GM23248 (cell line): Measurements from ENCODE around the gene CRNKL1. TPM values are rescaled to one million over a fixed set of nuclear protein-coding genes. Genes with fewer than 3 reads are reported as not detected.

ENCODE experiments used
- DNase-seq: peaks from one replicate; pipeline ENCODE4 v3.0.0-alpha.2; 2015
- H2AFZ ChIP-seq: fragments of 200-600 bp; sonication (generic); 2 replicates; pipeline ENCODE4 v1.6.1; 2016; ENCODE audit warnings: antibody characterized with exemption
- H3F3A ChIP-seq: fragments of 200-600 bp; sonication (generic); 2 replicates; pipeline ENCODE4 v1.6.1; 2016; ENCODE audit warnings: mild to moderate bottlenecking, antibody characterized with exemption, mixed run types; ENCODE audit not compliant: insufficient read depth
- H3K27ac ChIP-seq: fragments of 200-600 bp; sonication (generic); 2 replicates; pipeline ENCODE4 v1.5.1; 2016; ENCODE audit warnings: mild to moderate bottlenecking
- H3K27me3 ChIP-seq: fragments of 200-600 bp; sonication (generic); replicated peaks from 2 replicates; pipeline ENCODE4 v1.6.1; 2016; ENCODE audit warnings: mild to moderate bottlenecking; ENCODE audit not compliant: insufficient read depth
- H3K36me3 ChIP-seq: fragments of 200-600 bp; sonication (generic); 2 replicates; pipeline ENCODE4 v1.6.1; 2016; ENCODE audit warnings: low read depth, mild to moderate bottlenecking
- H3K4me1 ChIP-seq: fragments of 200-600 bp; sonication (generic); 2 replicates; pipeline ENCODE4 v1.6.1; 2016; ENCODE audit warnings: mild to moderate bottlenecking; ENCODE audit not compliant: insufficient read depth
- H3K4me2 ChIP-seq: fragments of 200-600 bp; sonication (generic); one replicate; pipeline ENCODE4 v1.6.1; 2016; ENCODE audit warnings: mild to moderate bottlenecking; ENCODE audit not compliant: unreplicated experiment
- H3K4me3 ChIP-seq: fragments of 200-600 bp; sonication (generic); 2 replicates; pipeline ENCODE4 v1.5.1; 2016; ENCODE audit warnings: mild to moderate bottlenecking
- H3K79me2 ChIP-seq: fragments of 200-600 bp; sonication (generic); 2 replicates; pipeline ENCODE4 v1.6.1; 2016; ENCODE audit warnings: mild to moderate bottlenecking; ENCODE audit not compliant: insufficient read depth
- H3K9ac ChIP-seq: fragments of 200-600 bp; sonication (generic); 2 replicates; pipeline ENCODE4 v1.6.1; 2016; ENCODE audit warnings: mild to moderate bottlenecking
- H3K9me2 ChIP-seq: fragments of 200-600 bp; sonication (generic); 2 replicates; pipeline ENCODE4 v1.6.1; 2016; ENCODE audit warnings: mixed run types, mild to moderate bottlenecking, moderate library complexity; ENCODE audit not compliant: insufficient read depth
- H3K9me3 ChIP-seq: fragments of 200-600 bp; sonication (generic); one replicate; pipeline ENCODE4 v1.6.1; 2017; ENCODE audit warnings: low read depth
- H4K20me1 ChIP-seq: fragments of 200-600 bp; sonication (generic); 2 replicates; pipeline ENCODE4 v1.6.0; 2016; ENCODE audit not compliant: insufficient read depth
- EZH2 ChIP-seq: fragments of 200-600 bp; sonication (generic); IDR thresholded peaks from 2 replicates; pipeline ENCODE4 v1.6.1; 2018; ENCODE audit warnings: antibody characterized with exemption, mild to moderate bottlenecking; ENCODE audit not compliant: insufficient read depth, poor library complexity, severe bottlenecking
- EZH2phosphoT487 ChIP-seq: fragments of 200-600 bp; sonication (generic); IDR thresholded peaks from 2 replicates; pipeline ENCODE4 v1.6.1; 2018; ENCODE audit warnings: antibody characterized with exemption, moderate library complexity, mild to moderate bottlenecking, low read depth; ENCODE audit not compliant: insufficient read depth
- WGBS, 2 experiments: methylation state at CpG; one replicate each; pipeline ENCODE4 v1.1.6; 2015 to 2017; ENCODE audit warnings: low lambda C conversion rate in 2 of 2, low coverage in 1 of 2; ENCODE audit errors: missing lambda C conversion rate in 2 of 2; 5-methylcytosine and 5-hydroxymethylcytosine counted together
- in situ Hi-C: fragments of 300-500 bp; cut with MboI; formaldehyde crosslinking; loops from 2 replicates; pipeline ENCODE4 v1.15.0; 2020
- polyA plus RNA-seq: library from polyadenylated mRNA; unstranded; fragments of >200 nt; fragmentation: Nextera tagmentation; extraction: Ambion mirVana; gene quantifications from 2 replicates; pipeline ENCODE4 v1.2.1, GENCODE V29; 2016
- total RNA-seq: library from RNA; depleted of rRNA; stranded (reverse); fragments of >200 nt; shearing (Covaris generic); gene quantifications from 2 replicates; pipeline ENCODE4 v1.2.3, GENCODE V29; 2014

The CRNKL1 gene
- total and polyA plus RNA-seq, 2 experiments from 2014 or later = 16.9 to 24.2 TPM

DNA sequence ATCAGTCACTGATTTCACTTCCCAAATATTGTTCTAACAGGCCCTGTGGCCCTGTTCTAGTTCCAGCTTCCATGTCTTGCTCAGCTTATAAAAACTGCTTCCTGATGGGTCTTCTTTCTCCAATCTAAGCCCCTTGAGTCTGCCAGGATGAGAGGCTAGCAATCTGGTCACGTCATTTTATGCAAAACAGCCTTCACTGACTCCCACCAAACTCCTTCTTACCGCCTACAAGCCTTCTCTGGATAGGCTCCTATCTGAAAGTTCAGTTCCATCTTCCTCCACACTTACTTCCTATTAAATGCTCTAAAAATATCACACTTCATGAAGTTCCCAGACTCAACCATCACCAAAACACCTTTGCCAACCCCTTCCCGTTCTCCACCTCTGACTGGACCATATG is 15.5 kb downstream of the CRNKL1 start:
- no peak for DNase-seq
- Histone ChIP-seq H3K36me3 (peaks cover 90% of the 10 kb centered on the region), H3K4me3 (no peak overlapping the region), H3K9ac (no peak overlapping the region), H2AFZ (no peak overlapping the region), H3K4me2 (no peak overlapping the region), H3K9me2 (no peaks in the 10 kb centered on the region), H3K79me2 (peaks cover 33% of the 10 kb centered on the region), H4K20me1 (no peaks in the 10 kb centered on the region), H3F3A (peaks cover 64% of the 10 kb centered on the region), H3K27me3 (no peaks in the 10 kb centered on the region), H3K27ac (peak overlapping the region; percentile 38; the same call in 1 of the 2 replicates), H3K9me3 (no peaks in the 10 kb centered on the region), H3K4me1 (peaks cover 29% of the 10 kb centered on the region)
- 84 to 90% methylated on average over 3 of the region's 3 CpGs for WGBS, 2 experiments
- in situ Hi-C loops = no loop called here
- TF ChIP-seq EZH2phosphoT487 (no peak), EZH2 (no peak)

DNA sequence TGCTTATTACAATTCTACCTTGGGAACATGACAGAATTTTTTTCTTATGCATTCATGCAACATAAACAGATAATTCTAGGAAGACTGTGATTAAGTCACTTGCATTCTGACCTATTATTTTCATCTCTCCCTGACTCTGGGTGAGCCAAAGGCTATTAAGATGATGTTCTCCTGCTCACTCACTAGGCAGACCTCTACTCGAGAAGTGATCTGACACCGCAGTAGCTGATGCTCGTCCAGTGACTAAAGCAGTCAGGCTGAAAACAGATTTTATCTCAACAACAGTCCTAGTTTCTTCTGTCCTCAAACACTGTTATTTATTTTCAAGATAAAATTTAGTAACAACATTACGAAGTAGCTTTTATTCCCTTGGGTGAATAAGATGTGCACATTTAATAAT is 17.8 kb downstream of the CRNKL1 start:
- H3F3A ChIP-seq = peaks cover 80% of the 10 kb centered on the region
- no peak for TF ChIP-seq EZH2
- DNase-seq = peak; percentile 62
- no peak overlapping the region for H3K4me3 ChIP-seq
- H3K4me2 ChIP-seq = no peak overlapping the region
- no peaks in the 10 kb centered on the region for H4K20me1 ChIP-seq
- H3K9ac ChIP-seq = 0 out of 2 replicates have a peak overlapping the region, but pooled peaks have one; percentile 3
- H3K4me1 ChIP-seq = peaks cover 29% of the 10 kb centered on the region
- H3K36me3 ChIP-seq = peaks cover 83% of the 10 kb centered on the region
- peaks cover 55% of the 10 kb centered on the region for H3K79me2 ChIP-seq
- H3K9me3 ChIP-seq = no peaks in the 10 kb centered on the region
- WGBS, 2 experiments = 63 to 72% methylated on average over 4 of the region's 4 CpGs
- no peaks in the 10 kb centered on the region for H3K9me2 ChIP-seq
- H2AFZ ChIP-seq = no peak overlapping the region
- peak overlapping the region; percentile 36 for H3K27ac ChIP-seq
- no peaks in the 10 kb centered on the region for H3K27me3 ChIP-seq
- in situ Hi-C loops = no loop called here

DNA sequence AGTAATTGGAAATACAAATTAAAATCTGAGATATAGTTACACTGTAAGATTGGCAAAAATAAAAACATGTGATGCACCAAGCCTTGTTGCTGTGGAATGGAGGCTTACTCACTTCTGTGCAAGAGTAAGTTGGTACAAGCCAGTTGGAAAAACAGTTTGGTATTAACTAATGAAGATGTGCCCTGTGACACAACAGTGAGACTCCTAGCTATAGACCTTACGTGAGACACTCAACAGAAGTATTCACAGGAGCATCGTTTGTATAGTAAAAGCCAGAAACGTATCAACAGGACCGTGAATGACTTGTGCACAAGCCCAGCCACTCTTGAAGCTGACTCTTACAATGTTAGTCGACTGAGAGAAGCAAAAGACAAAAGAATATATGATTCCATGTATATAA is 20.5 kb downstream of the CRNKL1 start:
- no peaks in the 10 kb centered on the region for H3K9me2 ChIP-seq
- WGBS, 2 experiments = 93 to 98% methylated on average over 5 of the region's 5 CpGs
- H3K79me2 ChIP-seq = peaks cover 82% of the 10 kb centered on the region
- H3K27ac ChIP-seq = no peak overlapping the region
- in situ Hi-C loops = no loop called here
- H3F3A ChIP-seq = peaks cover 61% of the 10 kb centered on the region
- H3K9me3 ChIP-seq = no peaks in the 10 kb centered on the region
- no peak for TF ChIP-seq EZH2
- no peak for TF ChIP-seq EZH2phosphoT487
- no peaks in the 10 kb centered on the region for H4K20me1 ChIP-seq
- no peak overlapping the region for H3K9ac ChIP-seq
- H3K4me2 ChIP-seq = no peak overlapping the region
- peaks cover 80% of the 10 kb centered on the region for H3K36me3 ChIP-seq
- H3K4me1 ChIP-seq = peaks cover 12% of the 10 kb centered on the region; the same call in 1 of the 2 replicates
- no peak overlapping the region for H2AFZ ChIP-seq
- no peaks in the 10 kb centered on the region for H3K27me3 ChIP-seq
- H3K4me3 ChIP-seq = no peak overlapping the region
- DNase-seq = no peak

DNA sequence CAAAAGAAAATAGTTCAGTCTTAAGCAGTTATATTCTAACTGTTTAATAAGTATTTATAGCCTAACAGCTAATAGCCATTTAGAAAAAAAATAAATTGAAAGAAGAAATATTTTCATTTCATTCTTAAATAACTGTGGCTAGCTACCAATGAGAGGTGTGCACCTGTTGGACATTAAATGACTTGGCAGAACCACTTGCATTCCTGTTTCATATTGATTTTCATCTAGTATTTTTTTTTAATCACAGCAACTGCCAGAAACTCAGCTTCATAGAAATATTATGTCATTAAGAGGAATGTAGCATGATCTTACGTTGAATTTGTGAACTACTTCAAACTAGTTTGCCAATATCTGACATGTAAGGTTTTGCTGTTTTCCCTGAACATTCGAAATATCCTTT is 25.0 kb downstream of the CRNKL1 start:
- peaks cover 44% of the 10 kb centered on the region for H3K36me3 ChIP-seq
- H3K27ac ChIP-seq = no peak overlapping the region
- WGBS, 2 experiments = 94 to 97% methylated on average over 2 of the region's 2 CpGs

DNA sequence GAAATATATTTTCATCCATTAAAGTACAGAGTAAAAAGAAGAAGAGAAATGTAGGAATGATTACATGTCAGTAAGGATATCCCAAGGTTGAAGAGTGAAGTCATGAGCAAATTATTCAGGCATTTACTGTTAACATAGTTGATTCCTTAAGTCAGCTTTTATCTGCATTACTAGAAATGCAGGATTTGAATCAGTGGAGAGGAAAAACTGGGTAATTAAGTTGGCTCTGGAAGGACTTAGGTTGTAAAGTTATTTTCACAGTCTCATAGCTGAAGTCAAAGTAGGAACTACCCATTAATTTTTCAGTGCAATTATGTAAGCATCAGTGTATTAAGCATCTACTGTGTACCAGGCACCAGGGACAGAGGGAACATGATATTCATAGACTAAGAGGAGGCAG is 27.3 kb downstream of the CRNKL1 start:
- Histone ChIP-seq H3K27ac (peak overlapping the region; percentile 29), H3K4me1 (peaks cover 14% of the 10 kb centered on the region), H2AFZ (no peak overlapping the region), H3K9ac (no peak overlapping the region; the same call in 1 of the 2 replicates), H3K79me2 (peaks cover 100% of the 10 kb centered on the region), H4K20me1 (0 out of 2 replicates have a peak, but pooled peaks cover 8% of the 10 kb centered on the region), H3K4me3 (no peak overlapping the region), H3K27me3 (no peaks in the 10 kb centered on the region), H3K9me3 (no peaks in the 10 kb centered on the region), H3F3A (peaks cover 26% of the 10 kb centered on the region), H3K36me3 (peaks cover 25% of the 10 kb centered on the region), H3K9me2 (no peaks in the 10 kb centered on the region), H3K4me2 (peak overlapping the region; percentile 25)
- peak; percentile 54 for DNase-seq
- in situ Hi-C loops = no loop called here
- no peak for TF ChIP-seq EZH2
- no peak for TF ChIP-seq EZH2phosphoT487

More for the DNA sequence above, 25.0 kb downstream of the CRNKL1 start:
- no peak overlapping the region for H3K4me3 ChIP-seq
- H3K79me2 ChIP-seq = peaks cover 99% of the 10 kb centered on the region
- H3K4me1 ChIP-seq = peaks cover 13% of the 10 kb centered on the region
- H3F3A ChIP-seq = peaks cover 45% of the 10 kb centered on the region
- H2AFZ ChIP-seq = no peak overlapping the region
- H3K9me3 ChIP-seq = no peaks in the 10 kb centered on the region
- H3K4me2 ChIP-seq = no peak overlapping the region
- H3K9ac ChIP-seq = no peak overlapping the region
- H3K27me3 ChIP-seq = no peaks in the 10 kb centered on the region
- no peak for DNase-seq
- TF ChIP-seq EZH2phosphoT487 (no peak), EZH2 (no peak)
- in situ Hi-C loops = no loop called here
- H4K20me1 ChIP-seq = 0 out of 2 replicates have a peak, but pooled peaks cover 8% of the 10 kb centered on the region
- H3K9me2 ChIP-seq = no peaks in the 10 kb centered on the region
